GM19397 (cell line): ENCODE measurements around the gene SURF6.
"Not testable (repeated sequence)": the region's sequence is repeated elsewhere in the genome, so short reads cannot be mapped to it uniquely, and the experiment has no call there.

ENCODE experiments used
- ATAC-seq: cut with Tn5 transposase; IDR thresholded peaks from one replicate; pipeline ENCODE4 v1.9.1; 2021; ENCODE audit warnings: mild to moderate bottlenecking, moderate library complexity; ENCODE audit not compliant: unreplicated experiment

SURF6 gene

DNA sequence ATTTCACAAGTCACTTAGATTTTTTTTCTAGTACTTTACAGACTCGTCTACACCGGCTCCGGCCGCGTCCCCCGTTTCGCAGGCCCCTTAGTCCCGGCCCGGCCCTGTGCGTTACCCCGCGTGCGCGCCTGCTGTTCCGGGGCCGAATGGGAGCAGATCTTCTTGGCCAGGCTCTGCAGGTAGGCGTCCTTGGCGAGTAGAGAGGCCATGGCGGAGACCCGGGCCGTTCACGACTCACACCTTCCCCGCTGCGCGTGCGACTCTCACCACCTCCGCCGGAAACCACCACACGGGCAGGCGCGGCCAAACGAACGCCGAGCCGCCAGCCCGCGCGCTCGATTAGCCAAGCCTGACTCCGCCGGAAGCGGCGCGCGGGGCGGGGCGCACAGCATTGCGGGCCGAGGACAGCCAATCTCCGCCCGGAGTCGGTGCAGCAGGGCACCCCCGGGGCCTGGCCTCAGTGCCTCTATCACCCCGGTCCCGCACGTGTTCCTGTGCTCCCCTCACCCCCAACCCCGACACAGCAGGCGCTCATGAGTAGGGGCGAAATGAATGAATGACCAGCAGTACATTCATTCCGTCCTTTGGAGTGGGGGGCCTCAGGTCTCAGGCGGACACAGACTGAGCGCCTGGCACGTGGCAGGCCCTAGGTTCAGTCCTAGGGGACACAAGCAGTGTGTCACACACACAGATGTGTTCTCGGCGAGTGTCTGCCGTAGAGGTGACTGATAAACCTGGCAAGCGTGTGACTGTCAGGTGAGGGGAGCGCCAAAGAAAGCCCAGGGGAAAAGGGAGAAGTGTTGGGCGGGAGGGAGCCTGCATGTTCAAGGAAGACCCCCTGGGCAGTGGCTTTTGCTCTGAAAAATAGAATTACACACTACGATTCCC, at the start of gene SURF6:
Gene SURF6, minus strand, starts transcription at position 265 of the 888 bp plus-strand sequence. Its CDS starts 56 bp downstream, at position 209.
- peak; percentile 76 for ATAC-seq

DNA sequence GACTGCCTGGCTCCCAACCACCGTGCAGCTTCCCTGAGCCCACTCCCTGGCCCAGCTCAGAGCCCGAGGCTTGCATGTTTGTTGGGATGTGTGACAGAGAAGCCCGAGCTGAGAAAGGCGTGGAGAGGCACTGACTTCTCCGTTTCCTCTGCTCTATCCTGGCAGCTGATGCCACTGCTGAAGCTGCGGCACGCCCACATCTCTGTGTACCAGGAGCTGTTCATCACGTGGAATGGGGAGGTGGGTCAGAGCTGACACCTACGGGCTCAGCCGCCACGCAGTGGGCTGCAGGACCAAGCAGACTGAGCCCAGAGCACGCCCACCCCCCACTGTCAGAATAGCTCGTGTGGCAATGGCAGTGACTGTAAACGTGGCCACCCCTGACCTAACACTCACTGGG, 49.5 kb upstream of the SURF6 start:
- ATAC-seq: no peak

DNA sequence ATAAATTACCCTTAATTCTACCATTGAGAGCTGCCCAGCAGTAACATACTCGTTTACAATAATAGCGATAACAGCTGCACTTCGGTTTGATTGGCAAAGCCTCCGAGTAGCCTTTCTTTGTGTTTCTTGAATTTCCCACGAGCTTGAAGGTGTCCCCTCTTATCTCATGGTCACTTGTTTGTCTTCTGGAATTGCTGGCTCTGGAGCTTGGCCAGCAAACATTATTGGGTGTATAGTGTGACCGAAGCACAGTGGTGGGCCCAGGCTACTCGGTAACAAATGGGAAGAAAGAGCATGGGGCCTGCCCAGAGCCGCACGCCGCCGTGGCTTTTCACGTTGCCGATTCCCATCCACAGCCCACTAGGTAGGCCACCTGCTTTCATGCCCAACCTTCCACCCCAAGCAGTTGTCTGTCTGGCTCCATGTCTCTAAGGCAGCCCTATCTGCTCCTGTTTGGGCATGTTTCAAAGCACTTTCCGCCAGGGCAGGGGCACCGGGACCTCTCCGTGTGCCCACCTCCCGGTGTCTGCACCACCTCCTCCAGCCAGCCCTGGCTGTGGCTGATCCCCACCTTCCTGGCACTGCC, 48.8 kb upstream of the SURF6 start:
- no peak for ATAC-seq

DNA sequence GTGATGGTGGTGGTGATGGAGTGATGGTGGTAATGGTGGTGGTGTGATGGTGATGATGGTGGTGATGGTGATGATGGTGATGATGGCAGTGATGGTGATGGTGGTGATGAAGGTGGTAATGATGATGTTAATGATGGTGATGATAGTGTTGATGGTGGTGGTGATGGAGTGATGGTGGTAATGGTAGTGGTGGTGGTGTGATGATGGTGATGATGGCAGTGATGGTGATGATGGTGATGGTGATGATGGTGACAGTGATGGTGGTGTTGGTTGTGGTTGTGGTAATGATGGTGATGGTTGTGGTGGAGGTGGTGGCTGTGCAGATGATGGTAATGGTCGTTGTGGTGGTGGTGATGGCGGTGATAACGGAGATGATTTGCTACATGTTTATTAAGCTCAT, 47.5 kb upstream of the SURF6 start:
- ATAC-seq: no peak

DNA sequence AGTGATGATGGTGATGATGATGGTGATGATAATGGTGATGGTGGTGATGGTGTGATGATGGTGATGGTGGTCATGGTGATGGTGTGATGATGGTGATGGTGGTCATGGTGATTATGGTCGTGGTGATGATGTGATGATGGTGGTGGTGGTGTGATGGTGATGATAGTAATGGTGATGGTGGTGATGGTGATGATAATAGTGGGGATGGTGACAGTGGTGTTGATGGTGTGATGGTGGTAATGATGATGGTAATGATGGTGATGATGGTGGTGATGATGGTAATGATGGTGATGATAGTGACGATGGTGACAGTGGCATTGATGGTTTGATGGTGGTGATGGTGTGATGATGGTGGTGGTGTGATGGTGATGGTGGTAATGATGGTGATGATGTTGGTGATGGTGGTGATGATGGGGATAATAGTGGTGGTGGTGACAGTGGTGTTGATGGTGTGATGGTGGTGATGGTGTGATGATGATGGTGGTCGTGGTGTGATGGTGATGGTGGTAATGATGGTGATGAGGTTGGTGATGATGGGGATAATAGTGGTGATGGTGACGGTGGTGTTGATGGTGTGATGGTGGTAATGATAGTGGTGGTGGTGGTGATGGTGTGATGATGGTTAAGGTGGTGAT, 46.6 kb upstream of the SURF6 start:
- no peak for ATAC-seq

DNA sequence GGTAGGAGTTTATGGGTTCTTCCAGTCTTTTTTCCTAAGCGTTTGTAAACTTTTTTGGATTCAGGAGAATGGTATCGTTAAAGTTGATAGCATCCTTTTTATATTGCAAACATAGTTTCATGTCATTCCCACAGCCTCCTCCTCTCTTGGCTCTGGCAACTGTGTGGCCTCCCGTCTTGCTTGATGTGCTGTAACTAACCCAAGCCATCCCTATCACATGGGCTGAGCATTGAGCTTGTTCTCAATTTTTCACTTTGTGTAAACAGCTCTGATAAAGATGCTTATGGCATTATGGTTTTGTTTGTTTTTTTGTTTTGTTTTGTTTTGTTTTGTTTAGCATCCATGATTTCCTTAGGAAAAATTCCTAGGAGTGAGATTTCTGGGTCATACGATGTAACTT, 44.7 kb upstream of the SURF6 start:
- ATAC-seq: no peak

DNA sequence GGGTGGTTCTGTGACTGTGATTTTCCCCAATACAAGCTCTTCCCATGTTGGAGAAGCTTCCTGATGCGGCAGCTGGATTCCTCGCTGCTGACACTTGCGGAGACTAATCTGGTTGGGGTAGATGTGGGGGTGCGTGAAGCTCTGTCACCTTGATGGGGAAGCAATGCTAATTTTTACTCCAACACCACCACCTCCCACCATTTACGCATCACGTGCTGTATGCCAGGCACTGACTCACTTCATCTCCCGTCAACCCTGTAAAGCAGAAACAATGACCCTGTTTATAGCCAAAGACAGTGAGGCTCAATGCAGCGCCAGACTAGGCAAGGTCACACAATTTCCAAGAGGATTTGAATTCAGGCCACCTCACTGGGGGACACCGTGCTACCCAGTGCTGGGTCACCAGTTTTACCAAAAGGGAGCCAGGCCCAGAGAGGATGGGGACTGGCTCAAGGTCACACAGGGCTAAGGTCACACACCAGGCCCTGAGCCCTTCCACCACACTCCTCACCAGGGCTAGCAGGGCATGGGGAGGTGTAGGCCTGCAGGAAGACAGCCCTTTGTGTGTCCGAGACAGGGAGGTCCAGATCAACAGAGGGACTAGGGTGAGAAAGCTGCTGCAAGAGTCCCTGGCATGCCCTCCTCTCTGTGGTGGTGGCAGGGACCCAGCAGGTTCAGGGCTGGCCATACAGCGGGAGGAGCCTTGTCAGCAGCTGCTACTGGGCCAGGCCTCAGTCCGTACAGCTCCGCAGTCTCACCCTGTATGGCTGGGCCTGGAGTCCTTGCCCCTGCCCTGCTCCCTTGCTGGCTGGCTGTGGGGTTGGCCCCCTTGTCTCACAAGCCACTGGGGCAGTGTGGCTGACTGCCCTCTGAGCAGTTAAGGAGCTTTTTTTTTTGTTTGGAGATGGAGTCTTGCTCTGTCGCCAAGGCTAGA, 43.4 kb upstream of the SURF6 start:
- no peak for ATAC-seq

DNA sequence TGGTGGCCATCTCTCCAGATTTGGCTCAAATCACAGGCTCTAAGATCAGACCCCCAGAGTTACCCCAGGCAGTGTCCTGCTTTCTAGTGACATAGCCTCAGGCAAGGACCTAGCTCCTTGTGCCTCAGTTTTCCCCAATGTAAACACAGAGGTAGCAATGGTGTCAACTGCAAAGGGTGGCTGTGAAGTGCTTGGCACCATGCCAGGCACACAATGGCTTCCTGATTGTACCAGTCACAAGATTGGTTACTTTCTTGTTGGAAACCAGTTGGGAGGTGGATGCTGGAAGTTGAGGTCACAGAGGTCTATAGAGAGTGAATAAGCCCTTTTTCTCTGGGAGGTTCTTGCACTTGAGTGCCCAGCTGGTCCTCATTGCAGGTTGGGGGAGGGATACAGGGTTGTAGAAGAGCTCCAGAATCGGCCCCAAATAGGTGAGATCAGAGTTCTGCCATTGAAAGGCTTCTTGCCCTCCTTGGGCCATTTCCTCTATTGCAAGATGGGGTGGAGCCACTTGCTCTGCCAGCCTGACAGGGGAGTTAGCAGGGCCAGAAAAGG, 42.5 kb upstream of the SURF6 start:
- ATAC-seq: no peak

DNA sequence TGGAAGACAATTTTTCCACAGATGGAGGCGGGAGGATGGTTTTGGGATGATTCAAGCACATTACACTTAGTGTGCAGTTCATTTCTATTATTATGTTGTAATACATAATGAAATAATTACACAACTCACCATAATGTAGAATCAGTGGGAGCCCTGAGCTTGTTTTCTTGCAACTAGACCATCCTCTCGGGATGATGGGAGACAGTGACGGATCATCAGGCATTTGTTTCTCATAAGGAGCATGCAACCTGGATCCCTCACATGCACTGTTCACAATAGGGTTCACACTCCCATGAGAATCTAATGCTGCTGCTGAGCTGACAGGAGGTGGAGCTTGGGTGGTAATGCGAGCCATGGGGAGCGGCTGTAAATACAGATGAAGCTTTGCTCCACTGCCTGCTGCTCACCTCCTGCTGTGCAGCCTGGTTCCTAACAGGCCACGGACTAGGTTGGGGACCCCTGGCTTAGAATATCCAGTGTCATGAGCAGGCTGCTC, 41.8 kb upstream of the SURF6 start:
- no peak for ATAC-seq

DNA sequence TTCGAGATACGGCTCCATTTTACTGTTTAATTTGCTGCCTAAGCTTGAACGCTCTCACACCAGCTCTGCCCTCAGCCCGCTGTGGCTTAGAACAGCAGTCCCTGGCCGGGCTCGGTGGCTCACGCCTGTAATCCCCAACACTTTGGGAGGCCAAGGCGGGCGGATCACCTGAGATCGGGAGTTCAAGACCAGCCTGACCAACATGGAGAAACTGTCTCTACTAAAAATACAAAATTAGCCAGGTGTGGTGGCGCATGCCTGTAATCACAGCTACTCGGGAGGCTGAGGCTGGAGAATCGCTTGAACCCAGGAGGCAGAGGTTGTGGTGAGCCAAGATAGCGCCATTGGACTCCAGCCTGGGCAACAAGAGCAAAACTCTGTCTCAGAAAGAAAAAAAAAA, 41.3 kb upstream of the SURF6 start:
- ATAC-seq: not testable (repeated sequence)

DNA sequence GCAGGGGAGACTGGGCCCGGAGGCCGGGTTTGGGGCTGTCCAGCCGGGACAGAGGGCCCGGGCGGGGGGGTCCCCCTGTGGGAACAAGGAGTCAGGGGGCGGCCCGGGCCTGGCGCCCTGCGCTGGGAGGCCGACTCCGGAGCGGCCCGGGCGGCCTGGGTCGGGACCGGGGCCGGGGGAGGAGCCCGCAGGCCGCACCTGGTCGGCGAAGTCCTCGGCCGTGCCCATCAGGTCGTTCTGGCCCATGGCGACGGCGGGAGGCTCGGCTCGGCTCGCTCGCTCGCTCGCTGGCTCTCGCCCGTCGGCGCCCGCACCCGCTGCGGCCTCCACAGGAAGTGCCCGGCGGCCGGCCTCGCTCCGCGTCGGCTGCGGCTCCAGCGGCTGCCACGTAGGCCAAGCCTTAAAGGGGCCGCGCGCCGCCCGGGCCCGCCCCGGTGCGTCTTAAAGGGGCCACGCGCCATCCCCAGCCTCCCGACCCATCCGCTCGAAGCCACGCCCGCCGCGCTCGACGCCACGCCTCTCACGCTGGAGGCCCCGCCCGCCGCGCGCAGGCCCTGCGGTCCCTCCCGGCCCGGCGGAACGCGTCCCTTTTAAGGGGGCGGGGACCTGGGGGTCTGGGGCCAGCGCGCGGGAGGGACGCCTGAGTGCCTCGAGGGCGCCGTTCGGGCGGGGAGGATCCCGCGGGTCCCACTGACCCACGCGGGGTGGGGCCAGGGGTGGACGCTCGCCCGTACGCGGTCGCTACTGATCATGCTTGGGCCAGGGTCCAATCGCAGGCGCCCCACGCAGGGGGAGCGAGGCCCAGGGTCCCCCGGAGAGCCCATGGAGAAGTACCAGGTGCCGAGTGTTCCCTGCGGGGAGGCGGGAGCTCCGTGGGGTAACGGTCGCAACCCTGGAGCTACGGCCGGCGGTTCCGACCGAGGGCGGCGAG, 40.0 kb upstream of the SURF6 start, which contains the start of the genes STKLD1 and SURF4:
Gene STKLD1, plus strand, starts transcription at position 643 of the 931 bp plus-strand sequence. Its CDS starts 108 bp downstream, at position 751.
Gene SURF4, minus strand, starts transcription at position 337 of the 931 bp plus-strand sequence. Its CDS starts 91 bp downstream, at position 246.
- ATAC-seq: peak; percentile 89

DNA sequence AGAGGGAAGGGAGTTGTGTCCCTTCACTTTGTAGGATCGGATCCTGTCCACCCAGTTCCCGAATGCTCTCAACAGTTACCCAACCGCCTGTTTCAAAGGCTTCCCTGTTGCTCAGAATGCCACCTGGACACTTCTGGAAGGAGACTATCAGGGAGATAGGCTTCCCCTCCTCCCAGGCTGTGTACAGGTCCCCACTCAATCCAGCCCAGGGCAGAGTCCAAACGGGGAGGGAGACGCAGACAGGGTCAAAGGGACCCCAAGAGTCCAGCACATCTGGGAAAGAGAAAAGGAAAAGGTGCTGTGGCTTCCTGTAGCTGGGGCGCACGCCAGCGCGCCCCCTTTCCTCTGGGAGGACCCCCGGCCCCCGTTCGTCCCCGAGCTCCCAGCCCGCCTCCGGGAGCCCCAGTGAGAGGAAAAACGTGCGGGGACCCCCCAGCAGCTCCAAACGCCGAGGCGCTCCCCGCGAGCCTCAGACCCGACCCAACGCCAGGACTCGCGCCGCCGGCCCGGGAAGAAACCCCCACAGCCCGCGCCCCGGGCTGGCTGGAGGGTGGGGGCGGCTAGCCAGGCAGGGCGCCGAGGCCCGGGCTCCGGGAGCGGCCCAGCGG, 39.2 kb upstream of the SURF6 start:
- ATAC-seq: peak; percentile 5

DNA sequence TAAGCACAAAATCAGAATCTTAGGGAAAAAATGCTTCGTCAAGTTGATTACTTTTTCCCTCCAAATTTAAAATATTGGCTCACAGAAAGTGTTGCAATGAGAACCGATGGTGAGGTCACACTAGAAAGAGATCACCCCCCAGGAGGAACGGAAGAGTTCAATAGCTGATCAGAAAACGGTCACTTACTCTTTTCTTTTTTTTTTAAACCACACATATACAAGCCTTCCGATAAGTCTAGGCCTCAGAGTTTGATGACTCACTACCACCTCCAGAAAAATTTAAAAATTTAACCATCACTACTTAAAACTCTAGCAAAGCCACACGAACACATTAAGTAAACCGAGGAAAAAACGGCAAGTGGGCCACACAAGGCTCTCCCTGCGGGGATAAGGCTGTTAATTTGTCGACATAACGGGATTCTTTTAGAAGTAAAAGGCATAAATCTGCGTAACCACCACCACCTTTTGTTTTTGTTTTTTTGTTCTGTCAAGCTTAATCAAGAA, 38.7 kb upstream of the SURF6 start:
- ATAC-seq: no peak

DNA sequence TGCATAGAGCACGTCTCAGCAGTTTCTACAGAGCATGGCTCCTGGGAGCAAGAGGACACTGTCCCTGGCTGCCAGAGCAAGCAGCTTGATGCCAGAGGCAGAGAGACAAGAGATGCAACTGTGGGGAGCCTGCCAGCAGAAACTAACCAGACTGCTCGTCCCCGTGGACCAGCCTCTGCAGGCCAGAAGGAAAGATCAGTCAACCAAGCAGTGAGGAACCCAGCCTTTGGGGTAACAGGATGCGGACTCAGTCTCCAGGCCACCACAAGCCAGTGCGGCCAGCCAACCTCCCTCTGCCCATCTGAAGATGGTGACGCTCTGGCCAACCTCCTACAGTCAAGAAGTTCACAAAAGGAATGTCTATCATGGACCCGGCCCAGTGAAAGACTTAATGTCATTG, 36.2 kb upstream of the SURF6 start:
- no peak for ATAC-seq

DNA sequence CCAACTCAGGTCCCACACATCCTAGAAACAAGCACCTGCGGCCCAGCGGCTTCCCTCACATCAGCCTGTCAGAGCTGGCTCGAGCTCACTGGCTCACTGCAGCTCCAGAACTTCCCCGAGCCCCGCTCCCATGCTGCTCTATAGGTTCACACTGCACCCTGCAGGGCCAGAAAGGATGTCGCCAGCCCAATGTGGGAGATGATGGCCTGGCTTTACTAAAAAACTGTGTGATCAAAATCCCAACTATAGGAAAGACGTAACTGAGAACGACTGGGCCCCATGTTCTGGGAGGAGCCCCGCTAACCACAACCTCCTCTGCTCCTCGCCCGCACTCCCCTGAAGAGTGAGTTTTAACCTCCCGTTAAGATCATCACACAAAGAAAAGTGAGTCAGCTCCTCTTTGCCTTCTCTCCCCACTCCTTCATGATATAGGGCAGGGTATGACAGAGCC, 35.3 kb upstream of the SURF6 start:
- ATAC-seq: no peak

DNA sequence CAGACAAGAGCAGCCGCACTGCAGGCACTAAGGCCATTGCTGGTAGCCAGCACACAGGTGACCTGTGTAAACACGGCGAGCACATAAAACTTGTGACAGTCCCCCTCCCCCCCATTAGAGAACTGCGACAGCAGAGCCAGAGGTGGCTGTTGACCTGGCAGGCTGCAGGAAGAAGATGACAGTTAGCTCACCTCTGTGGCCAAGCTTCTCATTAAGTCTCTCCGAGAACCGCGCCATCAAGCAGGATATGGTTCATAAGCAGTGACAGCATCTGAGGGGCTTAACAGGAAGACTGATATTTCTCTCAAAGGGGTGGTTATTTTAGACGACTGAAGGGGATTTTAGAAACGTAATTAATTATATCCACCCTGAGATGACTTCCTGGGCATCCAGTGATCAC, 34.7 kb upstream of the SURF6 start:
- no peak for ATAC-seq

DNA sequence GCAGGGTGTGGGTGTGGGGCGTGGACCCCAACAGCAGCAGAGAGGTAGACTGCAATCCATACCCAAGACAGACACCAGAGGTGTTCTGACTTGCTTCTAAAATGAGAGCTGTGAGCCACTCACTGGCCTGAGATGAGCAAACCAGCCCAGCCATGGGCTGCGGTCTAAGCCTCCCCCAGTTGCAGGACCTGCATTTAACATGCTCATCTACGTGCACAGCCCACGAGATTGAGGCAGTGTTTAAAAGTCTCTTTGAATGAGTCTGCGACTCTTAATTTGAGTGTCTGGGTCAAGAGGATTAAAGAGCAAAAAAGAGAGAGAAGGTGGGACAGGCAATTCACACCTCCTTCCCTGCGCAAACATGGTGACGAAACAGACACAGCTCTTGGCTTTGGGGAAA, 33.9 kb upstream of the SURF6 start:
- ATAC-seq: no peak

DNA sequence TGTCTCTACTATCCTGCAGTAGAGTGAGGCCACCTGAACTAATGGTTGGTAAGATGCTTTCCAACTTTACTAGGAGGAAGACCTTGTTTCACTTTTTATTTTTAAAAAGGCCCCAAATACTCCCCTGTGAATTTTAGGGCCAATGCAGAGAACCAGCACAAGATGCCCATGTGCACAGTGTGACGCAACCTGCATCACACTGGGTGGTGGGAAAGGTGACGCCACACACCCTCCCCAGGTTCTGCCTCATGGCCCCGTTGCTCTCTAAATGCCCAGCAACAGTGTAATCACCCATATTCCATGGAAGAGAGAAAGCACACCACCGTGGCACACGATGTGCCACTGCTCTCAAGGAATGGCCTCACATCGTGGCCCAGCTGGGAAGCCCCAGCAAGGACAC, 33.4 kb upstream of the SURF6 start:
- no peak for ATAC-seq
